GM21360 (cell line): ENCODE measurements around the gene HRH4.

Experiments
- ATAC-seq: cut with Tn5 transposase; IDR thresholded peaks from one replicate; pipeline ENCODE4 v1.9.1; 2021; ENCODE audit warnings: mild to moderate bottlenecking, moderate library complexity; ENCODE audit not compliant: unreplicated experiment

The HRH4 gene

GRCh38 chr18:24460388-24460787 is at the start of gene HRH4:
HRH4 (plus strand) TSS chr18:24460637; CDS start chr18:24460729, 92 bp downstream.
- ATAC-seq, result no peak

GRCh38 chr18:24413148-24413547 is 47.3 kb upstream of the HRH4 start:
- ATAC-seq, result no peak

GRCh38 chr18:24414349-24415003 is 46.0 kb upstream of the HRH4 start:
- peak; percentile 80 for ATAC-seq

DNA sequence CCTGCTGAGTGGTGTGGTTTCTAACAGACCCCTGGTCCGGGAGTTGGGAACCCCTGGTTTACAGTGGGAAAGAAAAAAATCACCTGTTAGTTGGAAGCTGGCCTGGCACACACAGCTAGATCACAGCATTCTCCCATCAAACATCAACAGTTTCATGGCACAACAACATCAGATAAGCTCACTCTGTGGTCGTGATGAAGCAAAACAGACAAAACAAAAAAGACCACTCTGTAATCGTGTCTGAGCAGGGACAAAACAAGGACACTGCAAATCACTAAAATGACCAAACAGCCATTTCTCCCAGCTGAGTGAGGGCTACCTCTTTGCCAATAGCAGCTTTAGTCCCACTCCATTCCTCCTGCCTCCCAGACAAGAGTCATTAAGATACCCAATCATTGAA is 43.0 kb upstream of the HRH4 start:
- no peak for ATAC-seq

GRCh38 chr18:24420551-24420950 is 39.9 kb upstream of the HRH4 start:
- no peak for ATAC-seq

DNA sequence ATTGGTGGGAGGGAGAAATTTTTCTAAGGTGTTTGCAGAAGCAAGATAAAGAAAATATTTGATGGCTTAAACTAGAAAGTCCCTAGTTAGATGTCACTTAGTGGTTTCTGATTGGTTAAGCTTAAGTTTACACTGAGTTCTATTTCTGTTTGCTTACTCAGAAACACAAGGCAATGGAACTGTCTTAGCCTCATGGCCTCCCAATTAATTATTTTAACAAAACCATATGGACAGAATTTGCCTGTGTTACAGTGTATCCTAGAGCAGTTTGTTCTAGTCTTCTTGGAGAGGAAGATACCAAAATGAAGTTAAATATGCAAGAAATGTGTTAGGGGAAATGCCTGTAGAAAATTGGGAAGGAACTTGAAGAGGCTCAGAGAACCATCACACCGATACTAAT is 38.6 kb upstream of the HRH4 start:
- ATAC-seq, result no peak

DNA sequence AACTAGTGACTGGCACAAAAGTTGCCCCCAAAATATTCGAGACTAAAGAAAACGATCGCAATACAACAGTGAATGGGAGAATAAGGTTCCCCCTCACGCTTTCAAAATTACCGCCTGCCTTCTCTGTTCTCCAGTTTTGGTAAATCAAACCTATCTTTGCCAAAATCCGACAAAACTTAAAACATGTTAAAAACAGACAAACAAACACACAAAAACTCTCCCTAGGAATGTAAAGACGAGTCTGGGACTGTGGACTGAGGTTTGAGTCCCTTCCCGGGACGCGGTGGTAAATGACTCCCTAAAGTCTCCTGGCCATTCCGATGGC is 34.4 kb upstream of the HRH4 start:
- no peak for ATAC-seq

GRCh38 chr18:24426398-24427294 is 33.8 kb upstream of the HRH4 start, which contains the start of gene IMPACT:
IMPACT (plus strand) TSS chr18:24426670; CDS start chr18:24426757, 87 bp downstream.
- ATAC-seq, result peak; percentile 76

- ATAC-seq, result no peak
These were observed 33.0 kb upstream of the HRH4 start for GRCh38 chr18:24427484-24427883.

- no peak for ATAC-seq
These were observed 31.7 kb upstream of the HRH4 start for GRCh38 chr18:24428709-24429108.

DNA sequence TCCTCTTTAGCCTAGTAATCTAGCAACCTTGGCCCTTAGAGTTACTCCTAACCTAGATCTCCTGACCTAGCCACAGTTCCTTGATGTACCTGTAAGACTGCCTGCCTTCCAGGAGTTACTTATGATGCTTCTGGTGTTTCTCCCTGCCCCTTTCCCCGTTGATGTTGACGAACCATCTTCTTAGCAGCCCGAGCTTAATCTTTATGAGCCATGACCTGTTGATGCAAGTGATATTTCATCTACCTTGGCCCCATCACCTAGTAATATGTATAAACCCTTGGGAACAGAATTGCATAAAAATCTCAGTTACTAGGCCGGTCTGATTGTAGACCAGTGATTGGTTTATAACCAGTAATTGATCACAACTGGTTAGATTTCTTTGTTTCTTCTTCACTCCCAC is 31.2 kb upstream of the HRH4 start:
- ATAC-seq, result no peak

DNA sequence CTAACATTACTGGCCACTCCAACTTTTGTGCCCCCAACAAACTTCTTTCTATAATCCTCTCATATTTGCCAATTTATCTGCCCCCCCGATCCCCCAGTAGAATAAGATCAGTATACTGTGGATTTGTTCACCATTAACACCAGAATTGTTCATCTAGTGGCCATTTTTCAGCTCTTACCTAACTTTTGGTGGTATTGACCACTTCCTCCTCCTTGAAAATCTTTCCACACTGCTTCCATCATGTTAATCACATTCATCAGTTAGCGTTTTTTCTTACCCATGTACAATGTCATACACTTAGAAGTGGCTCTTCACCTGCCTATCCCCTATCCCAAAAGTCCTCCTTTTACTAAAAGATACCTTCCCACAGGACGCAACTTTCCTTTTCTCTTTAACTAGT is 27.8 kb upstream of the HRH4 start:
- ATAC-seq, result no peak

- ATAC-seq, result no peak
These were observed 23.5 kb upstream of the HRH4 start for GRCh38 chr18:24436939-24437338.

DNA sequence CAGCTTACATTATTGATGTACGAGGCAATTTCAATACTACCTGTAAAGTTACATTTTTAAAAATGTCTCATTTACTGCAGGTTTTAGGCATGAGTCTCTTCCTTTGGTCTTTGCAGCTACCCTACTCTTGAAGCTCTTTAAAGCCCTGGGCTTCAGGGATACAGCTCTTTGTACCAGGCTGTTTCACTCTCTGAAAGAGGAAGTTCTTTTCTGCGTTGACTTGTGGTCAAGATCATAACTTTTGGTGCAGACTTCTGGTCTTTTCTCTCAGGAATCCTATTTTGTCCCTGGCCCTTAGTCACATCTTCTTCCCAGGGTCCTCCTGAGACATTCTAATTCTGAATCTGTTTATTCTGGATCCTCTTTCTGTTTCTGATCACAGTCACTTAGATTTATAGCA is 16.6 kb upstream of the HRH4 start:
- no peak for ATAC-seq

- ATAC-seq, result peak; percentile 55
These were observed 14.0 kb upstream of the HRH4 start for GRCh38 chr18:24446453-24446852.

GRCh38 chr18:24446953-24447538 is 13.4 kb upstream of the HRH4 start:
- no peak for ATAC-seq

DNA sequence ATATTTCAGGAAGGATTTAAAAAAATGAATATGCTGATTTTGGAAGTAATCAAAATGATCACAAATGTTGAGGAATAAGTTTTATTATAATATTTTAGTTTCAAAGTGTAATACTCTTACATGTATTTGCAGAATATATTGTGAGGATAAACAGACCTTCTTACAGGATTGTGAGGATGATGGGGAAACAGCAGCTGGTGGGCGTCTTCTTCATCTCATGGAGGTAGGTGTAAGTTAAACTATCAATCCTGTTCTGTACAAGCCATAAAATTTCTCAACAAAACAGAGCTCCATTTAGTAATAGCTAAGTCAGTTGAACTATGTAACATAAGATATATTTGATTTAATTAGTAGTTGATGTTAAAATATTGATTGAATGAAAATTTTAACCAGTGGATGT is 12.5 kb upstream of the HRH4 start:
- ATAC-seq, result no peak

GRCh38 chr18:24456549-24456948 is 3.9 kb upstream of the HRH4 start:
- ATAC-seq, result peak; percentile 64

DNA sequence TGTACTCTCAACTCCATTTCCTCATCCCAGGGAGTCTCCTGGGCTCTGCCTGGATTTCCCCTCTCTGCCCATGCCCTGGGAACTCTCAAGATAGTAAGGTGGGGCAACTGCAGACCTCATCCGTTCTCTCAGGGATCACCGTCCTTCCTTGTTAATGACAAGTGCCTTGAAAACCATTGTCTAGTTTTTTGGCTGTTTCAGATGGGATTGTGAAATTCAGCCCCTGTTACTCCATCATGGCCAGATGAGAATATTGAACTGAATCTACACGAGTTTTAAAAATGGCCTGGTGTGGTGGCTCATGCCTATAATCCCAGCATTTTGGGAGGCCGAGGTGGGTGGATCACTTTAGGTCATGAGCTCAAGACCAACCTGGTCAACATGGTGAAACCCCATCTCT is 665 bp upstream of the HRH4 start:
- no peak for ATAC-seq

DNA sequence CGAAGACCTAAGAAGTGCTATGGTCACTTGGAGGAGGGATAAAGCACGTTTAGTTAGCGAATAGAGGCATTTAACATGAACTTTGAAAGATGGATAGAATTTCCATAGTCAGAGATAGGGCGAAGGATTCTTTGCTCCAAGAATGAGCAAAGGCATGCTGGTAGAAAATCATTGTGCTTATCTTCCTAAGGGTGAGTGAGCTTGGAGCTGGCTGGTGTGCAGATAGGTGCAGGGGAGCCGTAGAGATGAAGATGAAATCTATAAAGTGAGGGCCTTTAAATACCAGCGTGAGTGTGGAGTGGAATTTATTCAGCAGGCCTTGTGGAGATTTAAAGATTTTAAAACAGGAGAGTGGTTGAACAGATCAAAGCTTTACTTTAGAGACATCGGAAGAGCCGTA is 1.6 kb downstream of the HRH4 start:
- no peak for ATAC-seq

GRCh38 chr18:24462838-24463775 is 2.7 kb downstream of the HRH4 start:
- no peak for ATAC-seq
